ENCODE measurements around the gene EPHA1.

The EPHA1 gene

GRCh38 chr7:143351060-143351459 is 57.6 kb downstream of the EPHA1 start:
- no peaks in the 10 kb centered on the region for H3K79me2 ChIP-seq (ENCODE audit: insufficient read depth, low read length)
- no peak overlapping the region for H3K9ac ChIP-seq (ENCODE audit: low read length)
- no peak overlapping the region for H3K4me3 ChIP-seq (ENCODE audit: insufficient read depth, low read length, poor library complexity, severe bottlenecking)

DNA sequence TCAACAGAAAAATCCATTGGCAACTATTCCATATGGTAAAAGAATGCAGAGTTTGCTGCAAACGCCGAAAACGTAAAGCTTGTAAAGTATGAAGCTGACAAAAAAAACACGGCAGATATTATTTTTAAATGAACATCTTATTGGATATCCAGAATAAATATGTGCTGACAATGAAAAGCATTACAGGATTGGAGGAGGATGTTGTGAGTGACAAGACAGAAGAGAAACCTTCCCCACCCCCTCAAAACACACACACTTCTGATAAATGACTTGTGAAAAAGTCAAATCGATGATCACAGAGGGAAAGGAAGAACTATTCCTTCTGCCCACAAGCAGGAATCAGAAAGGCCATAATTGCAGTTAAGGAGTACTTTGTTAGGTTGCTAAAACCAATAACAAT is 60.7 kb downstream of the EPHA1 start:
- Histone ChIP-seq H4K20me1 (ENCODE audit: low read depth, low read length) (no peaks in the 10 kb centered on the region), H3K9me3 (ENCODE audit: insufficient read depth, low read length) (no peaks in the 10 kb centered on the region), H3F3A (ENCODE audit: insufficient read depth) (no peaks in the 10 kb centered on the region), H3K9ac (ENCODE audit: low read length) (no peak overlapping the region), H2AFZ (ENCODE audit: low read depth, low read length, severe bottlenecking) (no peak overlapping the region), H3K4me3 (ENCODE audit: insufficient read depth, low read length, poor library complexity, severe bottlenecking) (no peak overlapping the region), H3K27me3 (ENCODE audit: low read length) (no peaks in the 10 kb centered on the region), H3K9me2 (replicated peaks; ENCODE audit: insufficient read depth, low read length) (no peaks in the 10 kb centered on the region), H3K27ac (ENCODE audit: low read depth, low read length) (no peak overlapping the region), H3K36me3 (ENCODE audit: low read length) (no peaks in the 10 kb centered on the region), H3K4me2 (ENCODE audit: low read depth, low read length, poor library complexity, severe bottlenecking) (no peak overlapping the region), H3K79me2 (ENCODE audit: insufficient read depth, low read length) (no peaks in the 10 kb centered on the region)
- no peak for TF ChIP-seq EZH2phosphoT487 (conservative IDR thresholded peaks at IDR 0.05; ENCODE audit: low read length)
- TF ChIP-seq, protein P1, sequence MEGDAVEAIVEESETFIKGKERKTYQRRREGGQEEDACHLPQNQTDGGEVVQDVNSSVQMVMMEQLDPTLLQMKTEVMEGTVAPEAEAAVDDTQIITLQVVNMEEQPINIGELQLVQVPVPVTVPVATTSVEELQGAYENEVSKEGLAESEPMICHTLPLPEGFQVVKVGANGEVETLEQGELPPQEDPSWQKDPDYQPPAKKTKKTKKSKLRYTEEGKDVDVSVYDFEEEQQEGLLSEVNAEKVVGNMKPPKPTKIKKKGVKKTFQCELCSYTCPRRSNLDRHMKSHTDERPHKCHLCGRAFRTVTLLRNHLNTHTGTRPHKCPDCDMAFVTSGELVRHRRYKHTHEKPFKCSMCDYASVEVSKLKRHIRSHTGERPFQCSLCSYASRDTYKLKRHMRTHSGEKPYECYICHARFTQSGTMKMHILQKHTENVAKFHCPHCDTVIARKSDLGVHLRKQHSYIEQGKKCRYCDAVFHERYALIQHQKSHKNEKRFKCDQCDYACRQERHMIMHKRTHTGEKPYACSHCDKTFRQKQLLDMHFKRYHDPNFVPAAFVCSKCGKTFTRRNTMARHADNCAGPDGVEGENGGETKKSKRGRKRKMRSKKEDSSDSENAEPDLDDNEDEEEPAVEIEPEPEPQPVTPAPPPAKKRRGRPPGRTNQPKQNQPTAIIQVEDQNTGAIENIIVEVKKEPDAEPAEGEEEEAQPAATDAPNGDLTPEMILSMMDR (IDR thresholded peaks at IDR 0.05; ENCODE audit: insufficient read depth, low read length, poor library complexity, severe bottlenecking), result no peak

More at GRCh38 chr7:143351060-143351459, 57.6 kb downstream of the EPHA1 start:
- no peaks in the 10 kb centered on the region for H4K20me1 ChIP-seq (ENCODE audit: low read depth, low read length)
- no peaks in the 10 kb centered on the region for H3K27me3 ChIP-seq (ENCODE audit: low read length)
- no peaks in the 10 kb centered on the region for H3K9me3 ChIP-seq (ENCODE audit: insufficient read depth, low read length)
- no peak for TF ChIP-seq EZH2phosphoT487 (conservative IDR thresholded peaks at IDR 0.05; ENCODE audit: low read length)
- TF ChIP-seq, protein P1 (IDR thresholded peaks at IDR 0.05; ENCODE audit: insufficient read depth, low read length, poor library complexity, severe bottlenecking), result no peak
- H3K27ac ChIP-seq (ENCODE audit: low read depth, low read length), result no peak overlapping the region
- no peak overlapping the region for H2AFZ ChIP-seq (ENCODE audit: low read depth, low read length, severe bottlenecking)
- no peaks in the 10 kb centered on the region for H3F3A ChIP-seq (ENCODE audit: insufficient read depth)
- H3K36me3 ChIP-seq (ENCODE audit: low read length), result no peaks in the 10 kb centered on the region
- no peaks in the 10 kb centered on the region for H3K9me2 ChIP-seq (replicated peaks; ENCODE audit: insufficient read depth, low read length)
- no peak overlapping the region for H3K4me2 ChIP-seq (ENCODE audit: low read depth, low read length, poor library complexity, severe bottlenecking)

GRCh38 chr7:143346018-143346417 is 62.6 kb downstream of the EPHA1 start:
- no peaks in the 10 kb centered on the region for H3K9me2 ChIP-seq (replicated peaks; ENCODE audit: insufficient read depth, low read length)
- H3K9ac ChIP-seq (ENCODE audit: low read length), result no peak overlapping the region
- H3K4me3 ChIP-seq (ENCODE audit: insufficient read depth, low read length, poor library complexity, severe bottlenecking), result no peak overlapping the region
- TF ChIP-seq EZH2phosphoT487 (conservative IDR thresholded peaks at IDR 0.05; ENCODE audit: low read length), result no peak
- TF ChIP-seq, protein P1 (IDR thresholded peaks at IDR 0.05; ENCODE audit: insufficient read depth, low read length, poor library complexity, severe bottlenecking), result no peak
- H3K27ac ChIP-seq (ENCODE audit: low read depth, low read length), result no peak overlapping the region
- no peak overlapping the region for H3K4me2 ChIP-seq (ENCODE audit: low read depth, low read length, poor library complexity, severe bottlenecking)
- H3K27me3 ChIP-seq (ENCODE audit: low read length), result no peaks in the 10 kb centered on the region
- H3F3A ChIP-seq (ENCODE audit: insufficient read depth), result no peaks in the 10 kb centered on the region
- no peaks in the 10 kb centered on the region for H3K36me3 ChIP-seq (ENCODE audit: low read length)
- H3K79me2 ChIP-seq (ENCODE audit: insufficient read depth, low read length), result no peaks in the 10 kb centered on the region
- H2AFZ ChIP-seq (ENCODE audit: low read depth, low read length, severe bottlenecking), result no peak overlapping the region
- H4K20me1 ChIP-seq (ENCODE audit: low read depth, low read length), result no peaks in the 10 kb centered on the region
- H3K9me3 ChIP-seq (ENCODE audit: insufficient read depth, low read length), result no peaks in the 10 kb centered on the region
